Cortex of kidney (tissue), 1 donor: ENCODE measurements around the gene C1orf122.

Experiments used
- DNase-seq: peaks from one replicate; lab custom pipeline; 2025; lab: John Stamatoyannopoulos, UW

The C1orf122 gene

DNA sequence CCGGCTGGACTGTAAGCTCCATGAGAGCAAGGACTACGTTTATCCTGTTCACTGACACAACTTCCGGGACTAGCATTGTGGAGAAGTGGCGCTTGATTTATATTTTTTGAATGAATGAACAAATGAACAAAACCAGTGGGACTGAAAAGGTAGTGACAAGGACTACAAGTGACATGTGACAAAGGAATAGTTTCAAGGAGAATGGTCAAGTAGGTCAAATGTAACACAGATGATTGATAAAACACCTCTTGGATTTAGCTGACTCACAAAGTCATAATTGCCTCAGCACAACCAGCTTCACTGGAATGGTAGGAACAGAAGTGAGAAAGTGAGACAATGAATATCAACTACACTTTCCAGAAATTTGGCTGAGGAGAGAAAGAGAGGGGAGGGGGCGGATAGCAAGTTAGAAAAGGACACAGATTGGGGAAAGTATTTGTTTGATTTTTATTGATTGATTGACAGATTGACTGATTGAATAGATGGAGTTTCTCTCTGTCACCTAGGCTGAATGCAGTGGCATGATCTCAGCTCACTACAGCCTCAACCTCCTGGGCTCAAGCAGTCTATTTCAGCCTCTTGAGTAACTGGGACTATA lies 37.6 kb downstream of the C1orf122 start:
- DNase-seq, result no peak

DNA sequence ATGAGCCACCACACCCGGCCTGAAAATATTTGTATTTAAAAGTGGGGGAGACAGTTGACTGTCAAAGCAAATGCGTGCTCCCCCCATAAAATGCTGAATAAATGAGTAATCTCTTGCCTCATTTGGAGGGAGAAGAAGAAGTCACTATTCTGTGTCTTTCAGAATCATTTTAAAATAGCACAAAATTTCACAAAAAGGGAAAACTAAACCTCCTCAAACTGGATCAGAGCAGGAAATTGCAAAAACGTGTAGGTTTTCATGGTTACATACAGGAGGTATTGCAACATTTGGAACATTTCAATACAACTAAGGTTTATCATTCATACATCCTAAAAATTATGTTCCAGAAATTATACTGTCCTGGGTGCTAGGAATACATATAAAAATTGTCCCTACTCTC lies 38.2 kb downstream of the C1orf122 start:
- DNase-seq, result no peak

- DNase-seq, result no peak
Observed at GRCh38 chr1:37846647-37847339, 39.2 kb downstream of the C1orf122 start.

- no peak for DNase-seq
Observed at GRCh38 chr1:37849480-37849879, 41.9 kb downstream of the C1orf122 start.

GRCh38 chr1:37850352-37850955 lies 42.9 kb downstream of the C1orf122 start:
- no peak for DNase-seq

- DNase-seq, result no peak
Observed at GRCh38 chr1:37851262-37851661, 43.7 kb downstream of the C1orf122 start.

DNA sequence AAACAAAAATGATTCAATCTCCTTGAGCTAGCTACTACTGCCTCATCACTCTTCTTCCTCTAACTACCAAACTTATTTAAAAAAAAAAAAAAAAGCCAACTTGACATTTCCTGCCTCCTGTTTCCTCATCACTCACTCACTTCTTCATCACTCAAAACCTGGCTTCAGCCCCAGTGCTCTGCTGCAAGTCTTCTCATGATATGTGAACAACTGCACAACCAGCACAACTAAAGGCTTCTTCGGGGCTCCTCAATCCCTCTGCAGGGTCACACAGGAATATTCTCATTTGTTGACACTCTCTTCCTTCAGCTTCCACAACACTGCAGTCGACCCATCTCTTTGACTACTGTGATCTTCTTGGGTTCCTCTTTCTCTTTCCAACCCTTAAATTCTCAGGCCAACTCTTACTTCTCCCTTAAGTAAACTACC lies 44.2 kb downstream of the C1orf122 start:
- DNase-seq, result no peak

- no peak for DNase-seq
Observed at GRCh38 chr1:37853157-37853556, 45.6 kb downstream of the C1orf122 start.

DNA sequence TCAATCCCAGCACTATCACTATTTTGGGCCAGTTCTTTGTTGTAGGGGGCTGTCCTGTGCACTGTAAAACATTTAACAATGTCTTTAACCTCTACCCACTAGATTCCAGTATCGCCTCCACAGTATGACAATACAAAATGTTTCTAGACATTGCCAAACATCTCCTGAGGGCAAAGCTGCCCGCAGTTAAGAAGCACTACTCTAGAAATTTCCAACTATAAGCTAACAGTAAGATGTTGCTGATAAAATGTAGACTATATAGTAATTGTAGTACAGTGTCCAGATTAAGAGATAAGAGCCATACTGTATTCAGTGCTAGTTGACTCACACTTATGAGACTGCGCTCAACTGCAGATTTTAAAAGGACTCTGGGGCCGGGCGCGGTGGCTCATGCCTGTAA lies 46.8 kb downstream of the C1orf122 start:
- no peak for DNase-seq
